K562 (cell line): Measurements from ENCODE around the gene GRIK1. TPM values are rescaled to one million over a fixed set of nuclear protein-coding genes. Genes with fewer than 3 reads are reported as not detected.

Experiments
- ATAC-seq: fragments of 200-7000 bp; cut with Tn5 transposase; 3 replicates; pipeline ENCODE4 v1.9.1; 2020; ENCODE audit warnings: moderate library complexity
- BruUV-seq: library from RNA; stranded (reverse); fragments of 400-500 nt; replicated peaks from 2 replicates; lab custom pipeline; 2021; lab: Mats Ljungman, UMichigan
- CTCF ChIA-PET: fragments of 300-600 bp; formaldehyde crosslinking; extraction: SDS; loops from one replicate; lab custom pipeline; 2021; ENCODE audit warnings: low intra/inter-chr PET ratio; lab: Yijun Ruan, JAX
- POLR2A ChIA-PET: fragments of 300-600, 350-650 bp; sonication (Branson Sonifier 250); formaldehyde crosslinking; extraction: SDS; loops from one replicate; lab custom pipeline; 2021; ENCODE audit warnings: antibody characterized with exemption, inconsistent platforms; lab: Yijun Ruan, JAX
- DNase-seq, 4 experiments: peaks; one replicate each; pipeline versions ENCODE4 v3.0.0 to v3.0.0-alpha.2; 2011 to 2018; ENCODE audit warnings: low spot score in 3 of 4, mixed read lengths in 3 of 4; ENCODE audit errors: extremely low read depth in 1 of 4
- FAIRE-seq: peaks from 2 replicates; lab custom pipeline; 2011; peaks lifted over from hg19 to GRCh38; lab: Jason Lieb, UNC
- H2AFZ ChIP-seq: 2 replicates; pipeline ENCODE4 v1.6.0; 2011; ENCODE audit warnings: low read depth, low read length, control low read depth, inconsistent platforms
- H3K27ac ChIP-seq: fragments of 200-600 bp; 3 replicates; pipeline ENCODE4 v1.8.0; 2011; ENCODE audit warnings: low read depth, mild to moderate bottlenecking, control low read depth, inconsistent platforms, low read length, moderate library complexity, mixed read lengths; ENCODE audit errors: extremely low read depth
- H3K27me3 ChIP-seq, 2 experiments: fragments of 300-600 bp in 1 of 2; 2 replicates in 1 of 2; 3 replicates in 1 of 2; pipeline versions ENCODE4 v1.6.0 to v1.8.0; 2011; ENCODE audit warnings: inconsistent platforms in 2 of 2, low read length in 2 of 2, mild to moderate bottlenecking in 1 of 2, mixed read lengths in 1 of 2, moderate library complexity in 1 of 2; ENCODE audit not compliant: control insufficient read depth in 2 of 2, insufficient read depth in 2 of 2
- H3K36me3 ChIP-seq: fragments of 300-600 bp; 3 replicates; pipeline ENCODE4 v1.8.0; 2011; ENCODE audit warnings: mild to moderate bottlenecking, low read length, inconsistent platforms; ENCODE audit not compliant: control insufficient read depth, insufficient read depth
- H3K4me1 ChIP-seq, 2 experiments: fragments of 200-600 bp in 1 of 2; replicated peaks in 1 of 2; 2 replicates in 1 of 2; 3 replicates in 1 of 2; pipeline versions ENCODE4 v1.5.1 to v1.8.0; 2011; ENCODE audit warnings: inconsistent platforms in 2 of 2, low read length in 2 of 2, mild to moderate bottlenecking in 1 of 2, mixed read lengths in 1 of 2, moderate library complexity in 1 of 2; ENCODE audit not compliant: control insufficient read depth in 2 of 2, insufficient read depth in 2 of 2
- H3K4me2 ChIP-seq: 2 replicates; pipeline ENCODE4 v1.6.1; 2011; ENCODE audit warnings: low read length, control low read depth, inconsistent platforms, mixed read lengths; ENCODE audit not compliant: insufficient read depth
- H3K4me3 ChIP-seq: fragments of 200-600 bp; sonication (generic), shearing (Covaris generic); 2 replicates; pipeline ENCODE4 v1.5.1; 2016; ENCODE audit warnings: control low read depth, inconsistent platforms
- H3K79me2 ChIP-seq: fragments of 200-600 bp; 3 replicates; pipeline ENCODE4 v1.8.0; 2011; ENCODE audit warnings: low read length, inconsistent platforms; ENCODE audit not compliant: control insufficient read depth, insufficient read depth
- H3K9ac ChIP-seq, 2 experiments: 2 replicates each; pipeline versions ENCODE4 v1.6.0 to v1.6.1; 2011; ENCODE audit warnings: low read depth in 2 of 2, low read length in 2 of 2, control low read depth in 1 of 2, inconsistent platforms in 1 of 2, mild to moderate bottlenecking in 1 of 2, mixed read lengths in 1 of 2; ENCODE audit not compliant: insufficient read depth in 1 of 2
- H3K9me1 ChIP-seq: one replicate; pipeline ENCODE4 v1.6.0; 2011; ENCODE audit warnings: inconsistent platforms, mild to moderate bottlenecking, low read length, moderate library complexity; ENCODE audit not compliant: control insufficient read depth, insufficient read depth
- H3K9me3 ChIP-seq: replicated peaks from 2 replicates; pipeline ENCODE4 v1.5.1; 2011; ENCODE audit warnings: low read depth, low read length, inconsistent platforms; ENCODE audit not compliant: control insufficient read depth, insufficient read depth
- H4K20me1 ChIP-seq: replicated peaks from 2 replicates; pipeline ENCODE4 v1.6.1; 2011; ENCODE audit warnings: low read length, inconsistent platforms, mixed read lengths; ENCODE audit not compliant: control insufficient read depth, insufficient read depth
- C11orf30 ChIP-seq: fragments of 450-650 bp; IDR thresholded peaks from 2 replicates; pipeline ENCODE4 v1.6.1; 2016; ENCODE audit warnings: low read depth, mild to moderate bottlenecking
- DPF2 ChIP-seq: fragments of 450-650 bp; IDR thresholded peaks from 2 replicates; pipeline ENCODE4 v1.6.1; 2016
- ELF1 ChIP-seq: fragments of 200-800 bp; sonication (Bioruptor generic); IDR thresholded peaks from 2 replicates; pipeline ENCODE4 v1.6.1; 2016; ENCODE audit warnings: missing genetic modification characterization, missing compliant biosample characterization
- L3MBTL2 ChIP-seq: fragments of 450-650 bp; IDR thresholded peaks from 2 replicates; pipeline ENCODE4 v1.6.1; 2016; ENCODE audit warnings: mild to moderate bottlenecking, moderate library complexity
- OTX1 ChIP-seq: fragments of 450-650 bp; formaldehyde crosslinking; IDR thresholded peaks from 2 replicates; pipeline ENCODE4 v1.4.0; 2022; ENCODE audit warnings: mild to moderate bottlenecking
- PML ChIP-seq: IDR thresholded peaks from 2 replicates; pipeline ENCODE4 v1.6.1; 2012; ENCODE audit warnings: low read length, inconsistent platforms
- SREBF1 ChIP-seq: fragments of 150-350 bp; IDR thresholded peaks from 2 replicates; pipeline ENCODE4 v1.6.1; 2014; ENCODE audit warnings: antibody characterized with exemption, low read depth, low read length, borderline replicate concordance
- SRF ChIP-seq, 2 experiments: fragments of 250-450, 450-650 bp in 1 of 2; sonication (Bioruptor Pico) in 1 of 2; sonication (generic) in 1 of 2; formaldehyde crosslinking; IDR thresholded peaks; 2 replicates each; pipeline versions ENCODE4 v1.5.0 to v1.5.1; 2020 to 2022; ENCODE audit warnings: mild to moderate bottlenecking in 1 of 2, missing genetic modification reagents in 1 of 2
- ZBTB1 ChIP-seq: sonication (generic); formaldehyde crosslinking; IDR thresholded peaks from 2 replicates; pipeline ENCODE4 v1.8.1; 2023; ENCODE audit warnings: missing genetic modification reagents, low read depth, mild to moderate bottlenecking, borderline replicate concordance
- ZFX ChIP-seq: sonication (generic); formaldehyde crosslinking; IDR thresholded peaks from 2 replicates; pipeline ENCODE4 v1.8.0; 2022; ENCODE audit warnings: mild to moderate bottlenecking, missing genetic modification reagents, moderate library complexity
- ZNF12 ChIP-seq: sonication (generic); formaldehyde crosslinking; IDR thresholded peaks from 2 replicates; pipeline ENCODE4 v1.4.0; 2020; ENCODE audit warnings: mild to moderate bottlenecking, missing genetic modification reagents
- ZNF134 ChIP-seq: fragments of 250-450 bp; sonication (Bioruptor Pico); conservative IDR thresholded peaks from 2 replicates; pipeline ENCODE4 v1.4.0; 2020
- ZNF175 ChIP-seq: fragments of 200-800 bp; sonication (Bioruptor generic); IDR thresholded peaks from 2 replicates; pipeline ENCODE4 v1.6.1; 2016; ENCODE audit warnings: low read depth, mild to moderate bottlenecking, missing genetic modification characterization, missing compliant biosample characterization
- ZNF282 ChIP-seq: sonication (generic); formaldehyde crosslinking; IDR thresholded peaks from 2 replicates; pipeline ENCODE4 v1.8.1; 2023; ENCODE audit warnings: missing genetic modification reagents
- ZNF347 ChIP-seq: fragments of 450-650 bp; formaldehyde crosslinking; IDR thresholded peaks from 2 replicates; pipeline ENCODE4 v1.4.0; 2020; ENCODE audit warnings: low read depth, mild to moderate bottlenecking, moderate library complexity
- ZNF707 ChIP-seq: fragments of 250-450 bp; sonication (Bioruptor Pico); conservative IDR thresholded peaks from 2 replicates; pipeline ENCODE4 v1.8.0; 2022; ENCODE audit warnings: inconsistent platforms, mild to moderate bottlenecking, moderate library complexity
- WGBS: fragments of 100-300 bp; shearing (Covaris generic); methylation state at CpG from one replicate; pipeline ENCODE4 v1.1.6; 2016; ENCODE audit warnings: low coverage, mixed read lengths; ENCODE audit not compliant: insufficient coverage; ENCODE audit errors: missing lambda C conversion rate; 5-methylcytosine and 5-hydroxymethylcytosine counted together
- in situ Hi-C: fragments of 300-500 bp; cut with MboI; formaldehyde crosslinking; loops from 4 replicates; pipeline ENCODE4 v1.15.0; 2018; ENCODE audit warnings: inconsistent platforms, mixed read lengths
- intact Hi-C: fragments of 100-400 bp; cut with micrococcal nuclease; formaldehyde crosslinking; loops from 2 replicates; pipeline ENCODE4 v1.14.2; 2022
- polyA plus RNA-seq, 8 experiments: library from polyadenylated mRNA; depleted of rRNA in 4 of 8; stranded (reverse) in 5 of 8; unstranded in 3 of 8; fragments of >200 nt; fragmentation: Nextera tagmentation in 2 of 8; fragmentation: Illumina TruSeq in 1 of 8; extraction: Ambion mirVana in 2 of 8; extraction: Trizol in 1 of 8; gene quantifications; 2 replicates each; pipeline versions ENCODE4 v1.2.1 to v1.2.3, GENCODE V29; 2011 to 2014; ENCODE audit warnings: inconsistent platforms in 1 of 8, missing spikeins in 1 of 8
- total RNA-seq, 7 experiments: library from RNA; depleted of rRNA in 6 of 7; stranded (reverse); fragments of >200 nt in 6 of 7; fragmentation: Illumina TruSeq in 2 of 7; extraction: Trizol in 2 of 7; gene quantifications; 2 replicates each; pipeline versions ENCODE4 v1.2.1 to v1.2.3, GENCODE V29; 2011 to 2021; ENCODE audit warnings: low replicate concordance in 1 of 7
- TF ChIP-seq, protein P1 (sequence below): sonication (generic); formaldehyde crosslinking; IDR thresholded peaks from 2 replicates; pipeline ENCODE4 v1.8.0; 2022; ENCODE audit warnings: missing genetic modification reagents, mild to moderate bottlenecking, borderline replicate concordance

Gene GRIK1
- total and polyA plus RNA-seq, 9 of the 15 experiments (the other 6 are each of a cell fraction or from before 2014, with no cell fraction given) = 0.17 to 2.8 (median 0.53) TPM

DNA sequence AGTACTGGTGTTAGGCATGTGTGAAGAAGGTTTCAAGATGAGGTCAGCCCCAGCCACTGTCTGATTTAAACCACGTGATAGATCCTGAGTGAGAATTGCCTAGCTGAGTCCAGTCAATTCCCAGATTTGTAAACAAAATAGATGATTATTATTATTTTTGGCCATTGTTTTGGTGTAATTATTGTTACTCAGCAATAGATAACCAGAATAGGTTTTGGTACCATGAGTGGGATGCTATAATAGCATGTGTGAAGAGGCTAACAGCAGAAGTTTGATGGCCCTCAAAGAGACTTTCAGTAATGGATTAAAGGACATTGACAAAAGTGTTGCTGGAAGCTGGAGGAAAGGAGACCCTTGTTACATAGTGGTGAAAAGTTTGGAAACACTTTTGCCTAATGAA is 426.3 kb downstream of the GRIK1 start:
- no peaks in the 10 kb centered on the region for H3K27me3 ChIP-seq
- ATAC-seq (no peak), FAIRE-seq (no peak), DNase-seq (no peak)
- no peak overlapping the region for H3K4me2 ChIP-seq
- H2AFZ ChIP-seq = no peak overlapping the region
- intact Hi-C loops = no loop called here
- no TSS peak for BruUV-seq
- H3K4me1 ChIP-seq = no peaks in the 10 kb centered on the region
- no peaks in the 10 kb centered on the region; the same call in 2 of the 3 replicates for H3K36me3 ChIP-seq
- TF ChIP-seq, protein P1, sequence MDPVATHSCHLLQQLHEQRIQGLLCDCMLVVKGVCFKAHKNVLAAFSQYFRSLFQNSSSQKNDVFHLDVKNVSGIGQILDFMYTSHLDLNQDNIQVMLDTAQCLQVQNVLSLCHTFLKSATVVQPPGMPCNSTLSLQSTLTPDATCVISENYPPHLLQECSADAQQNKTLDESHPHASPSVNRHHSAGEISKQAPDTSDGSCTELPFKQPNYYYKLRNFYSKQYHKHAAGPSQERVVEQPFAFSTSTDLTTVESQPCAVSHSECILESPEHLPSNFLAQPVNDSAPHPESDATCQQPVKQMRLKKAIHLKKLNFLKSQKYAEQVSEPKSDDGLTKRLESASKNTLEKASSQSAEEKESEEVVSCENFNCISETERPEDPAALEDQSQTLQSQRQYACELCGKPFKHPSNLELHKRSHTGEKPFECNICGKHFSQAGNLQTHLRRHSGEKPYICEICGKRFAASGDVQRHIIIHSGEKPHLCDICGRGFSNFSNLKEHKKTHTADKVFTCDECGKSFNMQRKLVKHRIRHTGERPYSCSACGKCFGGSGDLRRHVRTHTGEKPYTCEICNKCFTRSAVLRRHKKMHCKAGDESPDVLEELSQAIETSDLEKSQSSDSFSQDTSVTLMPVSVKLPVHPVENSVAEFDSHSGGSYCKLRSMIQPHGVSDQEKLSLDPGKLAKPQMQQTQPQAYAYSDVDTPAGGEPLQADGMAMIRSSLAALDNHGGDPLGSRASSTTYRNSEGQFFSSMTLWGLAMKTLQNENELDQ (CRISPR knock-in tag) = no peak
- TF ChIP-seq ZNF707 (CRISPR knock-in tag) = peak; percentile 78
- ChIA-PET POLR2A (interaction anchor here (1.6 kb wide), 1 partner anchor 9 kb away, joined by 7 read pairs; no protein-coding TSS in a partner anchor), CTCF (no interaction called here)
- peaks cover 18% of the 10 kb centered on the region for H3K9me3 ChIP-seq
- no peaks in the 10 kb centered on the region for H3K79me2 ChIP-seq
- H3K9ac ChIP-seq = no peak overlapping the region
- no peaks in the 10 kb centered on the region for H4K20me1 ChIP-seq
- no peaks in the 10 kb centered on the region for H3K9me1 ChIP-seq
- WGBS = 54% methylated on average over 1 of the region's 1 CpG
- H3K4me3 ChIP-seq = no peak overlapping the region
- in situ Hi-C loops = no loop called here
- no peak overlapping the region for H3K27ac ChIP-seq

DNA sequence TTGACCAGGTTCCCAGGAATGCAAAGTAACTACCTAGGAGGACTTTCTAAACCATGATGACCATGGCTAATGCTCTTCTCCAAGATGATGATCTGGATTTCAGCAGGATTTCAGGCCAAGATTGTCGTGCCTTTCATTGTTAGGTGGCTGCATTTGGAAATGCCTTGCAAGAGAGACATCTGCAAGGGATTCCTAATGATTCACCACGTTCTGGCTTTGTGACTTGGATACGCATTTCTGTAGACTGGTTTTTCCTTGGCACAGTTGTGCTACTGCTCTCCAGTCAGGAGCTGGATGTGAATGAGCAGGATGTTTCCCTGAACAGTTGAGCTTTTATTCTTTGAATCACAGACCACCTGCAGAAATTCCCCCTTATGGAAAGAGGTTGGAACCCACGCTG is 428.7 kb downstream of the GRIK1 start:
- DNase-seq = no peak
- Histone ChIP-seq H3K36me3 (no peaks in the 10 kb centered on the region; the same call in 2 of the 3 replicates), H3K79me2 (no peaks in the 10 kb centered on the region), H4K20me1 (no peaks in the 10 kb centered on the region), H3K4me1 (no peaks in the 10 kb centered on the region), H3K9ac (no peak overlapping the region), H2AFZ (no peak overlapping the region), H3K9me1 (no peaks in the 10 kb centered on the region), H3K9me3 (peaks cover 18% of the 10 kb centered on the region), H3K27ac (no peak overlapping the region), H3K4me2 (no peak overlapping the region), H3K4me3 (no peak overlapping the region), H3K27me3 (no peaks in the 10 kb centered on the region)
- intact Hi-C loops (no loop called here), in situ Hi-C loops (no loop called here)
- ChIA-PET CTCF (no interaction called here), POLR2A (no interaction called here)
- no TSS peak for BruUV-seq
- ATAC-seq = no peak
- no peak for FAIRE-seq
- 51% methylated on average over 4 of the region's 4 CpGs for WGBS
- TF ChIP-seq ELF1 (tag) (no peak), OTX1 (no peak), SREBF1 (no peak), ZNF12 (CRISPR knock-in tag) (no peak), PML (no peak), ZNF134 (CRISPR knock-in tag) (no peak), SRF (CRISPR knock-in tag; IDR thresholded peaks at IDR 0.05) (no peak), DPF2 (no peak), ZNF347 (CRISPR knock-in tag) (no peak), C11orf30 (no peak), ZNF282 (CRISPR knock-in tag) (no peak), ZNF175 (CRISPR knock-in tag) (no peak), ZFX (CRISPR knock-in tag) (no peak), L3MBTL2 (no peak), ZBTB1 (CRISPR knock-in tag) (no peak)
